Panc1 (cell line): ENCODE results near the gene LPP. TPM values are rescaled to one million over a fixed set of nuclear protein-coding genes. Genes with fewer than 3 reads are reported as not detected.

Experiments used
- ATAC-seq: fragments of 200-7000 bp; cut with Tn5 transposase; 2 replicates; pipeline ENCODE4 v1.9.1; 2020; ENCODE audit warnings: mild to moderate bottlenecking, moderate library complexity
- BruUV-seq: library from RNA; stranded (reverse); fragments of 400-500 nt; replicated peaks from 2 replicates; lab custom pipeline; 2021; lab: Mats Ljungman, UMichigan
- CTCF ChIA-PET: fragments of 300-600 bp; sonication (Branson Sonifier 250); formaldehyde crosslinking; loops from one replicate; lab custom pipeline; 2022; ENCODE audit warnings: antibody characterized with exemption; lab: Charles Lee
- POLR2A ChIA-PET: fragments of 300-600 bp; sonication (Branson Sonifier 250); formaldehyde crosslinking; loops from one replicate; lab custom pipeline; 2022; ENCODE audit warnings: antibody characterized with exemption; lab: Charles Lee
- DNase-seq: peaks from one replicate; pipeline ENCODE4 v3.0.0-alpha.2; 2010; ENCODE audit warnings: low read depth, low spot score
- H3K27ac ChIP-seq: 2 replicates; pipeline ENCODE4 v1.5.1; 2011; ENCODE audit warnings: mild to moderate bottlenecking, low read length, inconsistent platforms
- H3K27me3 ChIP-seq: fragments of 200-500 bp; sonication (Bioruptor generic); 2 replicates; pipeline ENCODE4 v1.6.0; 2014; ENCODE audit warnings: low read length, inconsistent platforms; ENCODE audit not compliant: control insufficient read depth, insufficient read depth
- H3K36me3 ChIP-seq: fragments of 200-500 bp; sonication (Bioruptor generic); 2 replicates; pipeline ENCODE4 v1.5.1; 2014; ENCODE audit warnings: inconsistent platforms, mild to moderate bottlenecking, low read length, moderate library complexity; ENCODE audit not compliant: control insufficient read depth, insufficient read depth
- H3K4me1 ChIP-seq: 2 replicates; pipeline ENCODE4 v1.5.1; 2011; ENCODE audit warnings: inconsistent platforms, mild to moderate bottlenecking, low read length, moderate library complexity; ENCODE audit not compliant: control insufficient read depth, insufficient read depth
- H3K4me3 ChIP-seq, 2 experiments: 2 replicates each; pipeline ENCODE4 v1.5.1; 2011 to 2012; ENCODE audit warnings: low read depth in 2 of 2, low read length in 2 of 2, mild to moderate bottlenecking in 2 of 2, inconsistent platforms in 1 of 2, moderate library complexity in 1 of 2
- H3K9me3 ChIP-seq: fragments of 200-500 bp; sonication (Bioruptor generic); 2 replicates; pipeline ENCODE4 v1.5.1; 2014; ENCODE audit warnings: low read depth, mild to moderate bottlenecking, inconsistent platforms, low read length, moderate library complexity; ENCODE audit not compliant: control insufficient read depth, insufficient read depth
- POLR2AphosphoS5 ChIP-seq: IDR thresholded peaks from 2 replicates; pipeline ENCODE4 v1.6.1; 2012; ENCODE audit warnings: mild to moderate bottlenecking, low read depth, low read length, moderate library complexity
- REST ChIP-seq, 2 experiments: IDR thresholded peaks; 2 replicates each; pipeline ENCODE4 v1.6.1; 2011 to 2012; ENCODE audit warnings: low read depth in 2 of 2, control low read depth in 1 of 2, low read length in 1 of 2, mild to moderate bottlenecking in 1 of 2, moderate library complexity in 1 of 2; ENCODE audit not compliant: insufficient read depth in 1 of 2
- SIN3A ChIP-seq: IDR thresholded peaks from 2 replicates; pipeline ENCODE4 v1.6.1; 2012; ENCODE audit warnings: low read depth, mild to moderate bottlenecking, low read length, moderate library complexity, borderline replicate concordance; ENCODE audit not compliant: insufficient read depth
- TCF7L2 ChIP-seq: IDR thresholded peaks from 2 replicates; pipeline ENCODE4 v1.6.1; 2011; ENCODE audit warnings: mild to moderate bottlenecking, low read depth, low read length, inconsistent platforms
- in situ Hi-C: cut with HindIII; loops from 2 replicates; pipeline ENCODE4 v1.10.0; 2016; ENCODE audit warnings: low sequenced_read_pairs, low pct_unique_long_range_greater_than_20kb
- intact Hi-C: fragments of 100-400 bp; cut with micrococcal nuclease; formaldehyde crosslinking; loops from one replicate; pipeline ENCODE4 v1.10.0; 2022; ENCODE audit not compliant: unreplicated experiment
- total RNA-seq: library from RNA; stranded (reverse); gene quantifications from one replicate; pipeline ENCODE4 v1.2.1, GENCODE V29; 2021; ENCODE audit not compliant: unreplicated experiment
- TF ChIP-seq, protein P1 (sequence below): fragments of 450-650 bp; IDR thresholded peaks from 2 replicates; pipeline ENCODE4 v1.5.1; 2017; ENCODE audit warnings: mild to moderate bottlenecking

The LPP gene
- total RNA-seq, 1 experiment from 2014 or later: 90.0 TPM

GRCh38 chr3:188476935-188477334 lies 323.0 kb downstream of the LPP start:
- Histone ChIP-seq H3K27me3 (no peaks in the 10 kb centered on the region), H3K4me3 (no peak overlapping the region), H3K36me3 (no peaks in the 10 kb centered on the region), H3K27ac (no peak overlapping the region), H3K4me1 (no peaks in the 10 kb centered on the region), H3K9me3 (no peaks in the 10 kb centered on the region)
- in situ Hi-C loops (no loop called here), intact Hi-C loops (no loop called here)
- no peak for DNase-seq
- POLR2A ChIA-PET: interaction anchor here (0.6 kb wide), 1 partner anchor 422 kb away, joined by 3 read pairs; no protein-coding TSS in a partner anchor
- CTCF ChIA-PET: no interaction called here
- BruUV-seq: no TSS peak
- ATAC-seq: no peak
- TF ChIP-seq TCF7L2 (no peak), SIN3A (no peak), POLR2AphosphoS5 (no peak), REST (IDR thresholded peaks at IDR 0.05; ENCODE audit: insufficient read depth in 1 of 2, low read depth in 2 of 2, low read length in 1 of 2) (no peak)
- TF ChIP-seq, protein P1, sequence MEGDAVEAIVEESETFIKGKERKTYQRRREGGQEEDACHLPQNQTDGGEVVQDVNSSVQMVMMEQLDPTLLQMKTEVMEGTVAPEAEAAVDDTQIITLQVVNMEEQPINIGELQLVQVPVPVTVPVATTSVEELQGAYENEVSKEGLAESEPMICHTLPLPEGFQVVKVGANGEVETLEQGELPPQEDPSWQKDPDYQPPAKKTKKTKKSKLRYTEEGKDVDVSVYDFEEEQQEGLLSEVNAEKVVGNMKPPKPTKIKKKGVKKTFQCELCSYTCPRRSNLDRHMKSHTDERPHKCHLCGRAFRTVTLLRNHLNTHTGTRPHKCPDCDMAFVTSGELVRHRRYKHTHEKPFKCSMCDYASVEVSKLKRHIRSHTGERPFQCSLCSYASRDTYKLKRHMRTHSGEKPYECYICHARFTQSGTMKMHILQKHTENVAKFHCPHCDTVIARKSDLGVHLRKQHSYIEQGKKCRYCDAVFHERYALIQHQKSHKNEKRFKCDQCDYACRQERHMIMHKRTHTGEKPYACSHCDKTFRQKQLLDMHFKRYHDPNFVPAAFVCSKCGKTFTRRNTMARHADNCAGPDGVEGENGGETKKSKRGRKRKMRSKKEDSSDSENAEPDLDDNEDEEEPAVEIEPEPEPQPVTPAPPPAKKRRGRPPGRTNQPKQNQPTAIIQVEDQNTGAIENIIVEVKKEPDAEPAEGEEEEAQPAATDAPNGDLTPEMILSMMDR: no peak

GRCh38 chr3:188480011-188480410 lies 326.1 kb downstream of the LPP start:
- in situ Hi-C loops: no loop called here
- ChIA-PET POLR2A (no interaction called here), CTCF (no interaction called here)
- BruUV-seq: no TSS peak
- H3K27ac ChIP-seq: no peak overlapping the region
- ATAC-seq (no peak), DNase-seq (no peak)
- H3K36me3 ChIP-seq: no peaks in the 10 kb centered on the region
- no peak overlapping the region for H3K4me3 ChIP-seq
- H3K9me3 ChIP-seq: no peaks in the 10 kb centered on the region
- intact Hi-C loops: no loop called here
- TF ChIP-seq REST (IDR thresholded peaks at IDR 0.05; ENCODE audit: insufficient read depth in 1 of 2, low read depth in 2 of 2, low read length in 1 of 2) (no peak), POLR2AphosphoS5 (no peak), SIN3A (no peak), TCF7L2 (no peak)
- TF ChIP-seq, protein P1: no peak
- H3K4me1 ChIP-seq: no peaks in the 10 kb centered on the region
- H3K27me3 ChIP-seq: no peaks in the 10 kb centered on the region
